ENCODE measurements around the gene ZFP91.

ZFP91 gene

DNA sequence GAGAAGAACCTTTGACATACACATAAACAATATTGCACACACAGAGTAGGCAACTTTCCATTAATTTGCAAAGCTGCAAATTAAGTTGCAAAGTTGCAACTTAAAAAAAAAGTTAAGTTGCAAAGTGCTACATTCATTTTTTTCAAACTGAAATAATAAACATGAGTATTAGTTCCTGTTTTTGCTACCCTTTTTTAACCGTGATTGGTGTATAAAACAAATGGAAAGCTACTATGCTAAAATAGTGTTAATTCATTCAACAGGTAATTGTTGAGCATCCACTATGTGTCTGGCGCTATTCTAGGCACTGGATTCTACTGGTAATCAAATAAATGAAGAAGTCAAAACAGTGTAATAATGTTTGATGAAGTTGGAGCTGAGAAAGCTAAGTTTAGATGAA, 8.1 kb downstream of the ZFP91 start:
- no peak for DNase-seq (ENCODE audit: low spot score)

DNA sequence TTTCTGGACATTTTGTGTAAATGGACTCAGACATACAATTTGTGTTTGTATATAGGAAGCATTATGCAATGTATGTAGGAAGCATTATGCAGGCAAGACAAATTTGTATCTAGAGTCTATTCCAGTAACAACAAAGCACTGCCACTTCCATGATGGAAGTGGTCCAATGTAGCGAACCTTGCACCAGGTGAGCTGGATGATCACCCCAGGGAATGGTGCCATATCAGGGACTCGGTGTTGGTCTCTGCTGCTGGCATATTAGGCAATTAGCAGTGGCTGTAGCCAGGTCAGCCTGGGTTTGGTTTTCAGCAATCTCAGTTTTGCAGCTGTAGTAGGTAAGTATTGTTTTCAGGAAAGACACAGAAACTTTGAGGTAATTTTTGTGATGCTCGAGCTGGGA, 12.8 kb downstream of the ZFP91 start:
- DNase-seq (ENCODE audit: low spot score), result no peak

DNA sequence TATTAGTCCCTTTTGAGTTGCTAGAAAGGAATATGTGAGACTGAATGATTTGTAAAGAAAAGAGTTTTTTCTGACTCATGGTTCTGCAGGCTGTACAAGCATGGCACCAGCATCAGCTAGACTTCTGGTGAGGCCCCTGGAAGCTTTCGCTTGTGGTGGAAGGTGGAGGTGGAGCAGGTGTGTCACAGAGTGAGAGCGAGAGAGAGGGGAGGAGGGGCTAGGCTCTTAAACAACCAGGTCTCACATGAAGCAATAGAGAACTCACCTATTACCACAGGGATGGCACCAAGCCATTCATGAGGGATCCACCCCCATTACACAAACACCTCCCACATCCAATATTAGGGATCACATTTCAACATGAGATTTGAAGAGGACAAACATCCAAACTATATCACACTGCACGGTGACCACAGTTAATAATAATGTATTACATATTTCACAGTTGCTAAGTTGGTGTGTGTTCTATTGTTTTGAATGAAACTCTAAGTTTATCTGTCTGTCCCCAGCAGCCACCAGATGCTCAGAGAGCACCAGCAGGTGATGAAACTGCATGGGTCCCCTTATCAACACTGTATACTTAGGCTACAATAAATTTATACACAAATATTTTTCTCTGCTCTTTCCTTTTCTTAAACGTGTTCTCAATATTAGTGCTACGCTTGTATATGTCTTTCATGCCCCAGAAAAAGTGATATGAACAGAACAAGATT, 14.1 kb downstream of the ZFP91 start:
- no peak for DNase-seq (ENCODE audit: low spot score)

DNA sequence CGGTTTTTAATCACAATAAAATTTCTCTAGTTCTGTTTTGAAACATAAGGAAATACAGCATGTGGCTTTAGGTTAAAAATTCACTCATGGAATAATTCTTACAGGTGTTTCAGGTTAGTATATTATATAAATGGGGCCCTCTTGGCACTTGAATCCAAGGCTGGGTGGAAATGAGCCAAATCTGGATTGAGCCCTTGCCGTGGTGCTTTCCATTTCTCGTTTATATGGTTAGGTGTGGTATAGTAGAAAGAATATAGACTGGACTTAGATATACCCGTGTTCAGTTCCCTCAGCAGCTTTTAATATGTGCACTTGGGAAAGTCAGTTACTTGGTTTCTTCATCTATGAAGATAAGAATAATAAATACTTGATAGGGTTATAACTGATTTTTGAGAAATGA, 16.0 kb downstream of the ZFP91 start:
- DNase-seq (ENCODE audit: low spot score), result no peak

DNA sequence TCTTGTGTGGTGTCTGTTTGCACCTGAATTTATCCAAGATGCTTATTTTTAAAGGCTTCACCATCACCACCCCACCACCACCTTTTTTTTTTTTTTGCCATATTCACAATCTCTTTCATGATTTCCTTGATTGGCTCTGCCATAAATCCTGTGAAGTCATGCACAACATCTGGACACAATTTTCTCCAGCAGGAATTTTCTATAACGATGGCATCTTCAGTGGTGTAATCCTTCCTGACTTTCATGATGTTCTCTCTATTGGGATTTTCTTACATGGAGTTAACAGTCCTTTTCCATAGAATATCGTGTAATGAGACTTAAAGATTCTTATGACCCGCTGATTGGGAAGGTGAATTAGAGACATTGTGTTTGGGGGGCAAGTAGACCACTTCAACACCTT, 17.8 kb downstream of the ZFP91 start:
- no peak for DNase-seq (ENCODE audit: low spot score)

DNA sequence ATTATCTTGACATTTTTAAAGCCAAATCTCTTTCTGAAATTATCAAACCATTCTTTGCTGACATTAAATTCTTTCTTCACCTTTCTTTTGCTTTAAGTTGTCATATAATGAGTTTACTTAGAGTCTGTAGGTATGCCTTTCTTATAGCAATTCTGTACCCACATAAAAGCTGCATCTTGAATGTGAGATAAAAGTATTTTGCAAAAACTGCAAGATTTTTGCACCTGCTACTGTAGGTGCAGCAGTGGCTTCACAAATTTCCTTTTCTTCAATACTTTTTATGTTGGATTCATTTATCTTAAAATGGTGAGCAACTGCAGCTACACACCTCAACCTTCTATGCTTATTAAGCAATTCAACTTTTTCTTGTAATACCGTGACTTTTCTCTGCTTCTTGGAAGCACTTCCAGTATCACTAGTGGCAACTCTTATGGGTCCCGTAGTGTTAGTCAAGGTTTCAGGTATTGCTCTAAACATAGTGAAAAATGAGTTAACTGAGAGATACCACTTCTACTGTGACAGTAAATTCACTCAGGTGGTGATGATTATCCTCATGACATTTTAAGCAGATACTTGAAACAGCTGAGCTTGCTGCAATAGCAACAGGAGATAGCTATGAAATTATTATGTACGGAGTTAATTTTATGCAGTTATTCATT, 18.8 kb downstream of the ZFP91 start:
- DNase-seq (ENCODE audit: low spot score), result no peak

DNA sequence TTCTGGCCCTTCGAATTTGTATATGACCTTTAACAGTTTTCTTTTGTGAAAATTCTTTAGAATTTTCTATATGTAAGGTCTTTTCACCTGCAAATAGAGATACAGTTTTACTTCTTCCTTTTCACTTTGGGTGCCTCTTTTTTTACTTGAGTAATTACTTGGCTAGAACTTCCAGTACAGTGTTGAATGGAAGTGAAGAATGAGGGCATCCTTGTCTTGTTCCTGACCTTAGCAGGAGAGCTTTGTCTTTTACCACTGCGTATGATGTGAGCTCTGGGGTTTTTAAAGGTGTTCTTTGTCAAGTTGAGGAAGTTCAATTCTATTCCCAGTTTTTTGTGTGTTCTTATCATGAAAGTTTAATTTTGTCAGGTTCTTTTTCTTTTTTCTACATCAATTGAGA, 21.6 kb downstream of the ZFP91 start:
- no peak for DNase-seq (ENCODE audit: low spot score)

DNA sequence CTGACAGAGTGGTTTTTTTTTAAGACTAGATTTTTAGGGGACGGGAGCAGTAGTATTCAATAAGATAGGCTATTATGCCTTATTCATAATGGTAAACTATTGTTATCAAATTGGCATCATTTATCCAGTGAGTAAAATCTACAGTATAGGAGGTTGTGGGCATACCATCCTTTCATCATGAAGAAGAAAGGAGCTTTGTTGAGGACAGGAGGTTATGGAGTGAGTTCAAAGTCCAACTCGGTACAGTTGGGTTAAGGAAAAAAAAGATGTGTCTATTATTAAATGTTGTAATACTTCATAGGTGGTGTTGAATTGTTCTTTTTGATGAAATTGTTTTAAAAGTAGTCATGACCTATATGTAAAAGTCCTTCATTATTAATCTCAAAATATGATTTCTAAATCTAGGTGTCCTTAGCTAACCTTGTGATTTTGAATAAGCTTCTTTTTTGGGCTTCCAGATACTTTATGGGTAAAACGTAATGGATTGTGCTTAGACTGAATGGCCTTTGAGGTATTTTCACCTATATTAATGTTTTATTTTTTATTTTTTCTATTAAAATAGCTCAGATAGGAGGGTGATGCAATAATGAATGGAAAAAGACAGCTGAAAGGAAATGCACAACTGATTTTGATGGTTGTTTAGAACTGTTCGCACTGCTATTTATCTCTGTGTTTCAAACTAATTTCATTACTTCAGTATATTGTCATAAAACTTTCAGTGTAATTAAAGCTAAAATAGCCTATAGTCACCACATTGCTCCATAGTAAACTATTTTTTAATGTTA, 28.3 kb downstream of the ZFP91 start:
- no peak for DNase-seq (ENCODE audit: low spot score)

DNA sequence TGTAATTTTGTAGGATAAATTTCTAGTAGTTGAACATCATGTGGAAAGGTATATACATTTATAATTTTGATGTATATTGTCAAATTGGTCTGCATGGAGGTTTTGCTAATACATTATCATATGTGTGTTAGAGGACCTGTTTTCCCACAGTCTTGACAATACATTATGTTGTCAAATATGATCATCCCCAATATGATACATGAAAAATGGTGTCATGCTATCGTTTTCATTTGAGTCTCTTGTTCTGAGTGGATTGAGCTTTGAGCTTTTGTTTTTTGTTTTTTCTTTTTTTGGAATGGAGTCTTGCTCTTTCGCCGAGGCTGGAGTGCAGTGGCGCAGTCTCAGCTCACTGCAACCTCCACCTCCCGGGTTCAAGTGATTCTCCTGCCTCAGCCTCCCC, 29.5 kb downstream of the ZFP91 start:
- DNase-seq (ENCODE audit: low spot score), result no peak

DNA sequence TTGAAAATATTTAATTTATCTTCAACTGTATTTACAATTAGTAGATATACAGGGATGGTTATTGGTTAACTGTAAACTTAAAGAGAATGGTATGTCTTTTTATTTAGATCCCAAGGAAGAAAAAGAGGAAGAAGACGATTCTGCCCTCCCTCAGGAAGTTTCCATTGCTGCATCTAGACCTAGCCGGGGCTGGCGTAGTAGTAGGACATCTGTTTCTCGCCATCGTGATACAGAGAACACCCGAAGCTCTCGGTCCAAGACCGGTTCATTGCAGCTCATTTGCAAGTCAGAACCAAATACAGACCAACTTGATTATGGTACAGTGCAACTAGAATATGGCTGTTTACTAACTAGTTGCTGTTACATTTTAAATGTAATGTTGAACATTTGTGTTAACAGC, 30.9 kb downstream of the ZFP91 start:
- no peak for DNase-seq (ENCODE audit: low spot score)

DNA sequence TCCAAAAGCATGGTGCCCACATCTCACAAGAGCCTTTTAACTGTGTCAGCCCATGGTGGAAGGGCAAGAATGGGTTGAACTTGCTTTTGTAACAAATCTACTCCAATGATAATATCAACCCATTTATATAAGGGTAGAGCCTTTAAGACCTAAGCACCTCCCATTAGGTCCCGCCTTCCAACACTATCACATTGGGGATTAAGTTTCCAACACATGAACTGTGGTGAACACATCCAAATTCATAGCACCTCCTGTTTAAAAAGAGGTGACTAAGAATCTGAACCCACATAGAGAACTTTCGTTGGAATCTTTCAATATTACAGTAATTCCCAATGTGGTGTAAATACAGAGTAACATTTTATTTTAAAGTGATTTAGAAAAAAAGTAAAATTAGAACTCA, 34.4 kb downstream of the ZFP91 start:
- DNase-seq (ENCODE audit: low spot score), result no peak

DNA sequence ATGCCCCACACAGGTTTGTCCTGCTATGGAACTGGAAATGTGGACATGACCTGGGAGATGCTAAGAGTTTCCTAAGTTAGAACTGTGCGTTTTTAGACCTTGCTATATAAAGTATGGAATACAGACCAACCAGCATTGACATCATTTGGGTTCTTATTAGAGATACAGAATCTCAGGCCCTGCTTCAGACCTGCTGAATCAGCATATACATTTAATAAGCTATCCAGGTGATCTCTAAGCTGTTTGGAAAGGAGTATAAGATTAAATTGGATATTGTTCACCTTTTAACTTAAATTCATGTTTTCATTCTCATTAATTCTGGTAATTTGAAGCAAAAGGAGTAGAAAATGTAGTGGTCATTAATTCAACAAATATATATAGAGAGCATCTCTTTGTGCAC, 36.7 kb downstream of the ZFP91 start:
- DNase-seq (ENCODE audit: low spot score), result no peak

DNA sequence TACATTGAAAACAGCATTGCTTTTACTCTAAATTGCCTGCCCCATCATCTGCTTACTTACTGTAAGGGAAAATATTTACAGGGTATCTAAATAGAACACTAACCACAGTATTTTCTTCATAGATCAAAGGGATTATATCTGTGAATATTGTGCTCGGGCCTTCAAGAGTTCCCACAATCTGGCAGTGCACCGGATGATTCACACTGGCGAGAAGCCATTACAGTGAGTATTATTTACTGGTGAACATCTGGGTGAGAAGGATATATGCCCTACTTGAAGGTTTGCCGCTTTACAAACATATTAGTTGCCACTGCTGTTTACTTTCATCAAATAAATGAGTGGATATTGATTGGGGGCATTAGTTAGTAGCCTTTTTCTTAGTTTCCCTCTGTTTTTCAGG, 37.7 kb downstream of the ZFP91 start:
- DNase-seq (ENCODE audit: low spot score), result no peak

DNA sequence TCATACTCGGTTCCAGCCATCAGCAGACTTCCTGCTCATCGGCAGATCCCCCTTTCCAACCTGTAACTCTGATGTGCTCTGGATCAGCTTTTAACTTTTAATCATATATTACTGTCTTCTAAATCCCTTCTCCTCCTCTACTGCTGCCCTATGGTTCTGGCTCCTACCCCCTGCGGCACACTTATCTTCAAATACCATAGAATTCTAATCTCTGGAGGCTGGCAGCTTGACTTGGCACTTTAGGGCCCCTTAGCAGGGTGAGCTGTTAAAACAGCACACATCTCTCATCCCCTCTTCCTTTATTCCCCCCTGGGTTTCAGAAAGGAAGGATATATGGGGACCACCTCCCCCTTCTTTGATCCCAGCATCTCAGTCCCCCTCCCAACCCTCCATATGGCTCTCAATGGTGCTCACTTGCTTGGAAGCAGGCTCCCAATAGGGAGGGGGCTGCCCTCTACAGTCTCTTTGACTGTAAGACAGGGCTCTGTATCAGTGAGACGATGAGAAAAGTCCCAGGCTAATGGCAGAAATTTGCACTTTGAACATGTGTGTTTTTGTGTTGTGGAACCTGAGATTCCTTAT, 39.2 kb downstream of the ZFP91 start:
- DNase-seq (ENCODE audit: low spot score), result no peak

DNA sequence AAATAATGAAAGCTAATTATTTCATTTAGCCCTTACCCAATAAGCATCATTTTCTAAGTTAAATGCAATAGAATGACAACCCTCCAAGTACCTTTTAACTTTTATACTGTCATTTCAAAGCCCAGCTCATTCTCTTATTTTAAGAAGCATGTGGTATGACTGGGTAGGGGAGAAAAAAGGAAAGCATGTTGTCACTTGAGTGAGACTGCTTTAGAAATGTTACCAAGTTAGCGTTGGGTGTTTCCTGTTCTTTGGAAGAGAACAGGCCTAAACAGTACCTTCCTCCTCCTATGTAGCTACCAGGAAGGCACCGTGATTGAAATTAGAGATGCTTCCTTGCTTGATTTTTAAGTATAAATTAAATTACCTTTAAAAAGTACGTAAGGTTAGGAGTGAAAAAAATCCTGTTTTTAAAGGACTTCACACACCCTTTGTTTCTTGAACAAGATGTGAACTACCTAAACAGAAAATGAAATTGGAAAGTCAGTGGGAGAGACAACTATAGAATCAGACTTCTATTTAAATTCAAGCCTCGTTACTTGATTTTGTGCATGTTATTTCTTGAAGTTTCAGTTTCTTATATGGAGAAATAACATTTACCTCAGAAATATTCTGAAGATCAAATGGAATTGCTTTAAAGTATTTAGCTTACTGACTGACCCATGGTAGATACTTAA, 42.9 kb downstream of the ZFP91 start:
- DNase-seq (ENCODE audit: low spot score), result no peak

DNA sequence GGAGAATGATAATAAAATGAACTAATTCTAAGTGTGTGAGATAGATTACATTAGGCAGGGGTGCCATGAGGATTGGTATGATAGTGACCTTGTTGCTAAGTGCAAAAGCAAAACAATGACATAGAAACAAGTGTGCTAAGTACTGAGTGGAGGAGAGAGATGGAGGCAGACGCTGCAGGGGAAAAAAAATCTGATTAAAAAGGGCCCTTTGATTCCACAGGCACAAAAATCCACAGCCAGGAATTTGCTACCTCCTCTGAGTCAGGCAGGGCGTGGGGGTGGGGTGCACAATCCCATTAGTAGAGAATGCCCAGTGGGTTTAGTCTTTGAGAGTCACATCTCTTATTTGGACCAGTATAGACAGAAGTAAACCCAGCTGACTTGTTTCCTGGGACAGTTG, 43.5 kb downstream of the ZFP91 start, which contains the start of gene CNTF:
Gene CNTF (plus strand): TSS at position 322 of the 400 bp plus-strand sequence. CDS start 88 bp downstream, outside the sequence.
- no peak for DNase-seq (ENCODE audit: low spot score)

DNA sequence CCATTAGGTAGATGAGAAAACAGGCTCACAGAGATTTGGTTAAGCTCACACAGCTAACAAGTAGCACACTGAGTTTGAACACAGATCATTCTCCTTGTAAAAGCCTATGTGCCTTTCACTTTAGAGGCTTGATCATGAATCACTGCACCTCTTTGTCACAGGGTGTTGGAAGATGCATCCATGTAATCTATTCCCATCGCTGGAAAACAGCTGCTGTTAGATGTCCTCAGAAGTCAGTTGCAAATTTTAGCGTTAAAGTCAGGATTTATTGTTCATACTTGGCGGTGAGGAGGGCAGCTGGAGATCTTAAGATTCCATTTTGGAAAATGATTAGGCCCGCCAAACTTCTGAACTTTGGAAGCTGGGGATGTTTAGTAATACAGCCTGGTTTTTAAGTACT, 46.2 kb downstream of the ZFP91 start:
- DNase-seq (ENCODE audit: low spot score), result no peak

DNA sequence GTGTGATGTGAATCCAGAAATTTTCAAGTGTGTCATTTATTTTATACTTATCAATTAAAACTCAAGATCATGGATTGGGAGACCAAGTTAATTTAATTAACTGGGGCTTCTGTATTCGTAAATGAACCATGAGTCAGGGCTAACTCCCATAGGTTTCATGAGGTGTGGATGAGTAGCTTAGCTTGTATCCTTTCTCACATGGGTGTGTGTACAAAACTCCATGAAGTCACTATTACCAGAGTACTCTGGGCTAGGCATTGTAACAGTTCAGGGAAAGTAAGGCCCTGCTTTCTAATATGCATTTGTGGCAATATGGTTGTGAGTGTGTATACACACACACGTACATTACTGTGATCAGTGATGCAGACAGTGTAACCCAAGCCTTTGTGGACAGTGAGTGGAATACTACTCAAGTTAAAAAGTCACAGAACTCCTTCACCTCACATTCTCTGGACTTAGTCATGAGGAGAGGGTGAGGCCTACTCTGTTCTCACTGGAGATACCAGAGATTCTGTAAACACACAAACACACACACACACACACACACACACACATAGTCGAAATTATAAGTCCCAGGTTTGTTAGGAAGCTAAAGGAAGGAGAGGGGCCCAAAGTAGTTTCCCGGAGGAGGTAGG, 47.1 kb downstream of the ZFP91 start:
- no peak for DNase-seq (ENCODE audit: low spot score)

DNA sequence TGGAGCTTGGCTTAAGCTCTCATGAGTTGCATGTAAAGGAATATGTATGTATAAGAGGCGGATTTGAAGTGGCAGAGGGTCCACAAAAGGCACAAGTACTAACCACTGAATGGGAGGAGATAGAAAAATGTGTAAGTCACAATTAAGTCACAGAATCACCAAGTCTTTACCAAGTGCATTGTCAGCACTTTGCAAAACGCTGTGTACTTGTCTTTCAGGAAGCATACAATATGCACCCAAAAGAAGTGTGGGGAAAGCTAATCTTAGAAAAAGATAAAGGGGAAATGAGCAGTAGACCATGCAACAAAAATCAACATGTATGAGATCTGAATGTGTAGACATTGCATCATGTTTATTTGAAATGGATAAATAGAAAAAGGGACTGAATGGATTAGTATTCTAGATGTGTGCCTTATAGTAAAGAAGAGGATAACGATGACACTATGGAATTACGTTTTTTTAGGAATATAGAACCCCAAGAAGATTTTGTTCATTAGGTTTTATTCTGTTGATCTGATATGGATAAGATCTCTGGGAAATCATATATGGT, 48.1 kb downstream of the ZFP91 start:
- DNase-seq (ENCODE audit: low spot score), result no peak

DNA sequence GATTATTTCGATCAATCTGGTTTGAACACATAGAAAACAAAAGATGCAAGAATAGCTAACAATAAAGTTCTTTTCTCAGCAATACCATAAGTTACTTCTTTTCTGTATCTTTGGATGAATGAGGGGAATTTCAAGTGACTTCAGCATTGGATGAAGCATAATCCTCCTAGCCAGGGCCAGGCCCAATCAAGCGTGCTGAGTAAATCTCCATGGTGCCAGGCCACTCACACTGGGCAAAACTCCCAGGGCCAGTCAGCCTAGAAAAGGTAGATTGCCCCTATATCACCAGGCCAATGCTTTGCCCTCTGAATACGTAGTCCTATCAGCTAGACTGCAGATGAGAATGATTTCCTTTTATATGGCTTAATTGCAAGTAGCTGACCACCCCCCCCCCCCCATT, 49.6 kb downstream of the ZFP91 start:
- no peak for DNase-seq (ENCODE audit: low spot score)

DNA sequence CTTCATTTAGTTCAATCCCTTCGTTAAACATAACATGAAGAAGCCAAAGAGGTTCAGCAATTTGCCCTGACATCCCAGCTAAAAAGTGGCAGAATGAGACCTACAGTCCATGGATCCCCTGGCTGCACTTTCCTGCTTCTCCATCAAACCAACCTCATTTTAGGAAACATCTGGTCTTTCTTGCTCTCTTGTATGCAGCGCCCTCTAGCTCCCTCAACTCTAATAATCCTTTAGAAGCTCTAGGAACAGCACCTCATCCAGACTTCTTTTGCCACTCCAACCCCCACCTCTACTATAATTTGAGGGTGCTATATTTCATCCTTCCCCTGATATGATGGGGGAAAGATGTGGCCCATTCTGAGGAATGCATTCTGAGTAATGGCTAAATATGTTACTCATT, 51.0 kb downstream of the ZFP91 start:
- peak; percentile 31 for DNase-seq (ENCODE audit: low spot score)
